SIG-M5 (cell line): ENCODE results near the gene DDB1.

Source experiments
- DNase-seq: peaks from one replicate; lab custom pipeline; 2025; lab: John Stamatoyannopoulos, UW

Gene DDB1

GRCh38 chr11:61332797-61333549 lies at the start of gene DDB1, which contains the start of gene TKFC:
TSS of gene DDB1 (minus strand) at chr11:61333105. CDS start at chr11:61332968, 137 bp downstream.
TSS of gene TKFC (plus strand) at chr11:61333228. CDS start at chr11:61334729, 1,501 bp downstream.
- peak; percentile 12 for DNase-seq

GRCh38 chr11:61380884-61381283 lies 48.0 kb upstream of the DDB1 start:
- no peak for DNase-seq

- peak; percentile 40 for DNase-seq
Observed at GRCh38 chr11:61378713-61379313, 45.9 kb upstream of the DDB1 start.

GRCh38 chr11:61377461-61378160 lies 44.7 kb upstream of the DDB1 start:
- no peak for DNase-seq

GRCh38 chr11:61375761-61376108 lies 42.8 kb upstream of the DDB1 start:
- no peak for DNase-seq

- no peak for DNase-seq
Observed at GRCh38 chr11:61372659-61373420, 39.9 kb upstream of the DDB1 start.

GRCh38 chr11:61370349-61371005 lies 37.6 kb upstream of the DDB1 start:
- DNase-seq: no peak

GRCh38 chr11:61369372-61370348 lies 36.8 kb upstream of the DDB1 start:
- DNase-seq: no peak

GRCh38 chr11:61368646-61369045 lies 35.7 kb upstream of the DDB1 start:
- DNase-seq: no peak

GRCh38 chr11:61367406-61367805 lies 34.5 kb upstream of the DDB1 start:
- DNase-seq: no peak

- DNase-seq: no peak
Observed at GRCh38 chr11:61364012-61364675, 31.2 kb upstream of the DDB1 start.

GRCh38 chr11:61362542-61362875 lies 29.6 kb upstream of the DDB1 start:
- no peak for DNase-seq

- peak; percentile 58 for DNase-seq
Observed at GRCh38 chr11:61361741-61362541, 29.0 kb upstream of the DDB1 start, which contains the start of the genes CYB561A3 and TMEM138. TSS of gene CYB561A3 (minus strand) at chr11:61361882. CDS start at chr11:61356713, 5,169 bp downstream. TSS of gene TMEM138 (plus strand) at chr11:61362374. CDS start at chr11:61364391, 2,017 bp downstream.

GRCh38 chr11:61361237-61361740 lies 28.4 kb upstream of the DDB1 start:
- no peak for DNase-seq

GRCh38 chr11:61359516-61359915 lies 26.6 kb upstream of the DDB1 start:
- DNase-seq: no peak

- DNase-seq: no peak
Observed at GRCh38 chr11:61358566-61358965, 25.7 kb upstream of the DDB1 start.

- no peak for DNase-seq
Observed at GRCh38 chr11:61357894-61358239, 25.0 kb upstream of the DDB1 start.

- no peak for DNase-seq
Observed at GRCh38 chr11:61357233-61357893, 24.5 kb upstream of the DDB1 start.
